ENCODE results near the gene ANKRD40CL.

The ANKRD40CL gene

DNA sequence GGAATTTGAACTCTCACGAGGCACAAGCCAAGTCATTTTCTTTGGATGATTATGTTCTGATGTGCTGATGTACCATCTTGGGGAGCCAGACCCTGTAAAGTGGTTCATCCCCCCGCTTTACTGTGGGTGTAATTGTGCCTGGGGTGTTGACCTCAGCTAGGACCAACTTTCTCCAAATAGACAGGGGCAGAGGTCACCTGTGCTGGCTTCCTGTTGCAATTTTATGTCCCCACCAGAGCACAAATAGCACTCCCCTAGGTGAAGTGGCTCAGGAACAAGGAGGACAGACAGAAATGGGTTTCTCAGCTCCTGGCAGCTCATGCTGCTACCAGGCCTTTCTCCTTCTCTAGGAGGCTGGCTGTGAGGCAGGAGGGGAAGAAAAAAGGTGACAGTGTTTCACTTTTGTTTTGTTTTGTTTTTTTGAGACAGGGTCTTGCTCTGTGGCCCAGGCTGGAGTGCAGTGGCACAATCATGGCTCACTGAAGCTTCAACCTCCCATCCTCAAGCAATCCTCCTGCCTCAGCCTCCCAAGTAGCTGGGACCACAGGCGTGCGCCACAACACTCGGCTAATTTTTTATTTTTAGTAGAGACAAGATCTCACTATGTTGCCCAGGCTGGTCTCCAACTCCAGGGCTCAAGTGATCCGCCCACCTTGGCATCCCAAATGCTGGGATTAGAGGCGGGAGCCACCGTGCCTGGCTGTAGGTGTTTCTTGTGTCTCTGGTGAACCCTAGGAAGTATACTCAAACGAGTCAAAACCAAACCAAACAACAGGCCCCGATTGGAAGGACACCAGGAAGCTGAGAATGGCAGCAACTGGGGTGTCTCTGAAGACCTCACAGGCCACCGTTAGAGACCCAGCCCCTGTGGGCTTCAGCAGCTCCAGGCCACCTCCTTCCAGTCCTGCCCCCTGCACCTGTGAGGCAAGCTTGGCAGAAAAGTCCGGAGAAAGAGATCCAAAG lies 35.6 kb upstream of the ANKRD40CL start:
- H3K27ac ChIP-seq (ENCODE audit: low read depth, low read length): no peak overlapping the region
- H3K9me3 ChIP-seq (ENCODE audit: insufficient read depth, low read depth, low read length): no peaks in the 10 kb centered on the region
- H3K27me3 ChIP-seq (ENCODE audit: insufficient read depth, low read length): no peaks in the 10 kb centered on the region
- H3K18ac ChIP-seq (ENCODE audit: low read length): no peak overlapping the region
- no peak overlapping the region for H2BK120ac ChIP-seq (ENCODE audit: insufficient read depth, low read length, poor library complexity)
- no peak overlapping the region for H3K4me3 ChIP-seq (ENCODE audit: low read depth, low read length)
- H3K79me2 ChIP-seq (ENCODE audit: control insufficient read depth, insufficient read depth, low read length, poor library complexity): no peaks in the 10 kb centered on the region
- peaks cover 14% of the 10 kb centered on the region for H3K79me1 ChIP-seq (ENCODE audit: low read length)
- peaks cover 18 to 19% of the 10 kb centered on the region in 2 experiments for H3K4me1 ChIP-seq (ENCODE audit: control insufficient read depth in 1 of 2, insufficient read depth in 2 of 2, low read length in 2 of 2)
- no peak overlapping the region for H2AFZ ChIP-seq (ENCODE audit: insufficient read depth, low read length, poor library complexity)
- DNase-seq: no peak
- no peak overlapping the region for H2BK12ac ChIP-seq (ENCODE audit: low read length)
- no peaks in the 10 kb centered on the region for H3K36me3 ChIP-seq (ENCODE audit: control insufficient read depth in 1 of 2, insufficient read depth in 2 of 2, low read length in 2 of 2)
- no peak overlapping the region for H3K14ac ChIP-seq (ENCODE audit: low read length)
- H2AK5ac ChIP-seq (ENCODE audit: low read length): no peak overlapping the region
- no peak overlapping the region for H4K91ac ChIP-seq (ENCODE audit: low read depth, low read length)
- H3K4me2 ChIP-seq (ENCODE audit: low read length): no peak overlapping the region
- no peak overlapping the region for H3K9ac ChIP-seq (ENCODE audit: low read length)
- H3K23ac ChIP-seq (ENCODE audit: low read length): no peak overlapping the region
- H4K12ac ChIP-seq (ENCODE audit: low read depth, low read length): no peak overlapping the region
- no peak overlapping the region for H4K8ac ChIP-seq (ENCODE audit: low read depth, low read length)
- no CpG with 5 or more reads among the region's 12 CpGs for WGBS (ENCODE audit: extremely low coverage, insufficient coverage, insufficient read length)
- H2BK5ac ChIP-seq (ENCODE audit: low read depth, low read length, poor library complexity): no peak overlapping the region
- H3K4ac ChIP-seq (ENCODE audit: low read depth, low read length): no peak overlapping the region

DNA sequence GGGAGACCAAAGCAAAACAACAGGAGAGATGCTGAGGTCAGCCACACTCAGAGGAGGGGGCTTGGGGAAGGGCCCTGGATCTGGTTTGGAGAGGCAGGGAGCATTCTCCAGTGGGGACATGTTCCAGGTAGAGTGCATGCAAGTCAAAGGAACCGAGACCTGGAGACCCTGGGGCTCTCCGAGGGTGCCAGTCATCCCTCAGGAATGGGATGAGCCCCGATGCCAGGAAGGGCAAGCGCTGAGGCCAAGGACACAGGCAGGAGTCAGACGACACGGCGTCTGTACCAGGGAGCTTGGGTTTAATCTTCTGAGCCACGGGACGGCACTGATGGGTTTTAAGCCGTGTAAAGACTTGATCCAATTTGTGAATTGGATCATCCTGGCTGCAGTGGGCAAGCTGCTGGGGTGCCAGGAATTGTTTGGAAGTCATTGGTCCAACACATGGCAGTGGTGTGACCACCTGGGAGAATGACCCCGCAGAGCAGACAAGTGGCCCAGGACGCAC lies 32.9 kb upstream of the ANKRD40CL start:
- Histone ChIP-seq H3K79me1 (ENCODE audit: low read length) (peaks cover 14% of the 10 kb centered on the region), H3K4me3 (ENCODE audit: low read depth, low read length) (no peak overlapping the region), H2BK120ac (ENCODE audit: insufficient read depth, low read length, poor library complexity) (no peak overlapping the region), H3K14ac (ENCODE audit: low read length) (no peak overlapping the region), H3K27ac (ENCODE audit: low read depth, low read length) (no peak overlapping the region), H3K4me2 (ENCODE audit: low read length) (no peak overlapping the region), H4K12ac (ENCODE audit: low read depth, low read length) (no peak overlapping the region), H3K79me2 (ENCODE audit: control insufficient read depth, insufficient read depth, low read length, poor library complexity) (no peaks in the 10 kb centered on the region), H3K9ac (ENCODE audit: low read length) (no peak overlapping the region), H3K4ac (ENCODE audit: low read depth, low read length) (no peak overlapping the region), H2AK5ac (ENCODE audit: low read length) (no peak overlapping the region), H2BK12ac (ENCODE audit: low read length) (no peak overlapping the region), H3K18ac (ENCODE audit: low read length) (no peak overlapping the region), H2AFZ (ENCODE audit: insufficient read depth, low read length, poor library complexity) (no peak overlapping the region), H3K4me1 (ENCODE audit: control insufficient read depth in 1 of 2, insufficient read depth in 2 of 2, low read length in 2 of 2) (peaks cover 19% of the 10 kb centered on the region in 2 experiments), H4K8ac (ENCODE audit: low read depth, low read length) (no peak overlapping the region), H3K27me3 (ENCODE audit: insufficient read depth, low read length) (no peaks in the 10 kb centered on the region), H4K91ac (ENCODE audit: low read depth, low read length) (no peak overlapping the region), H3K36me3 (ENCODE audit: control insufficient read depth in 1 of 2, insufficient read depth in 2 of 2, low read length in 2 of 2) (no peaks in the 10 kb centered on the region), H3K9me3 (ENCODE audit: insufficient read depth, low read depth, low read length) (no peaks in the 10 kb centered on the region), H3K23ac (ENCODE audit: low read length) (no peak overlapping the region), H2BK5ac (ENCODE audit: low read depth, low read length, poor library complexity) (no peak overlapping the region)
- no CpG with 5 or more reads among the region's 12 CpGs for WGBS (ENCODE audit: extremely low coverage, insufficient coverage, insufficient read length)
- DNase-seq: no peak

DNA sequence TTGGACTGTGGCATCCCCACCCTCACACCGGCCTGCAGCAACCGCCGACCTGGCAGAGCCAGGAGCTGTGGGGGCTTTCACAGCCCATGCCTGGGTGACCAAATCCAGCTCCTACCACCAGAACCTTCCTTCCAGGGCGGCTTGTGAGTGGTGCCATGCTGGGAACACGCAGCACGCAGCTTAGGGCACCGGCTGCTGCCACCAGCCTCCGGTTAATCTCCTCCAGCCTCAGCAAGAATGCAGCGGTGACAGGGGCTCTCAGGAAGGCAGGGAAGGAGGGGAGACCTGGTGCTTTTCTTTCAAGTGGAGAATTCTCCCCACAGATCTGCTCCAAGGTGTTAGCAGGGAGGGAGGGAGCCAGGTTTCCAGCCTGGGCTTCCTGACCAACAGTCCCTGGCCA lies 32.3 kb upstream of the ANKRD40CL start:
- peak overlapping the region; percentile 23 for H2BK5ac ChIP-seq (ENCODE audit: low read depth, low read length, poor library complexity)
- H3K27me3 ChIP-seq (ENCODE audit: insufficient read depth, low read length): no peaks in the 10 kb centered on the region
- H3K36me3 ChIP-seq (ENCODE audit: control insufficient read depth in 1 of 2, insufficient read depth in 2 of 2, low read length in 2 of 2): no peaks in the 10 kb centered on the region
- no peak overlapping the region for H3K4me2 ChIP-seq (ENCODE audit: low read length)
- H3K4me1 ChIP-seq (ENCODE audit: control insufficient read depth in 1 of 2, insufficient read depth in 2 of 2, low read length in 2 of 2): peaks cover 19% of the 10 kb centered on the region in 2 experiments
- H3K27ac ChIP-seq (ENCODE audit: low read depth, low read length): no peak overlapping the region
- H3K14ac ChIP-seq (ENCODE audit: low read length): peak overlapping the region; percentile 16
- H2AFZ ChIP-seq (ENCODE audit: insufficient read depth, low read length, poor library complexity): no peak overlapping the region
- H3K23ac ChIP-seq (ENCODE audit: low read length): no peak overlapping the region
- H3K4me3 ChIP-seq (ENCODE audit: low read depth, low read length): no peak overlapping the region
- no peak for DNase-seq
- H3K18ac ChIP-seq (ENCODE audit: low read length): peak overlapping the region; percentile 16
- H3K9ac ChIP-seq (ENCODE audit: low read length): no peak overlapping the region
- WGBS (ENCODE audit: extremely low coverage, insufficient coverage, insufficient read length): no CpG with 5 or more reads among the region's 9 CpGs
- peaks cover 14% of the 10 kb centered on the region for H3K79me1 ChIP-seq (ENCODE audit: low read length)
- peak overlapping the region; percentile 86 for H2BK12ac ChIP-seq (ENCODE audit: low read length)
- no peaks in the 10 kb centered on the region for H3K9me3 ChIP-seq (ENCODE audit: insufficient read depth, low read depth, low read length)
- peak overlapping the region; percentile 50 for H4K8ac ChIP-seq (ENCODE audit: low read depth, low read length)
- no peak overlapping the region for H4K12ac ChIP-seq (ENCODE audit: low read depth, low read length)
- H2BK120ac ChIP-seq (ENCODE audit: insufficient read depth, low read length, poor library complexity): peak overlapping the region; percentile 67
- peak overlapping the region; percentile 75 for H4K91ac ChIP-seq (ENCODE audit: low read depth, low read length)
- H3K4ac ChIP-seq (ENCODE audit: low read depth, low read length): no peak overlapping the region
- no peaks in the 10 kb centered on the region for H3K79me2 ChIP-seq (ENCODE audit: control insufficient read depth, insufficient read depth, low read length, poor library complexity)
- peak overlapping the region; percentile 66 for H2AK5ac ChIP-seq (ENCODE audit: low read length)

DNA sequence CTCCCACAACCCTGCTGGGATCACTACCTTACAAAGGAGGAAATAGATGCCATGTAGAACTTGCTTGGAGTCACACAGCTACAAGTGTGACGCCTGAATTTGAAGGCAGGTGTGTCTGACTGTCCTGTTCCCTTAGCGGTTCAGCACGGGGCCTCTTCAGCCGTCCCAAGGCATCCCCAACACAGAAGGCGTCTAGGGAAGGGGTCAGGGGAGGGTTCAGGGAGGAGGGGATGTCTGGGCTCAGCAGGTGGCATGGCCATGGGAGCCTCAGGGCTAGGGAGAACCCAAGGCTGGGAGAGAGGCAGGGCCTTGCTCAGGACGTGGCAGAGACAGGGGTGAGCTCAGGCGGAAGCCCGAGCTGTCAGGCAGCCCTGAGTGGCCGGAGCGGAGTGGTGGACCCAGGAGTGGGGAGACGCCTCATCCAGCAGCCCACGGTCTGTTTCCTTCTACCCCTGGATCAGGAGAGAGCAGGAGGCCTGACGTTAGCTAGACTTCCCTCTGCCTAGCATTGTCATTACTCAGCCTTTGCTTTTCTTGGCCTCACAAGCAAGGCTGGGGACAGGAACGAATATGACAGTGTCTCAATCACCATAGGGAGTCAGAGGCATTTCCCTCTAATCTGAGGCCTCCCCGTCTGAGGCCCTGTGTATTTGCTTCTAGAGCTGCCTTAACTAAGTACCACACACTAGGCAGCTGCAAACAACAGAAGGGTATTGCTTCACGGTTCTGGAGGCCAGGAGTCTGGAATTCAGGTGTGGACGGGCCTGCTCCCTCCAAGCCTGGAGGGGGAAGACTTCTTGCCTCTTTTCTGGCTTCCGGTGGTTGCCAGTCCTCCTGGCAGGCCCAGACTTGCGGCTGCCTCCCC lies 31.3 kb upstream of the ANKRD40CL start:
- H3K79me2 ChIP-seq (ENCODE audit: control insufficient read depth, insufficient read depth, low read length, poor library complexity): no peaks in the 10 kb centered on the region
- peak overlapping the region; percentile 21 for H4K12ac ChIP-seq (ENCODE audit: low read depth, low read length)
- H3K27ac ChIP-seq (ENCODE audit: low read depth, low read length): peak overlapping the region; percentile 24
- H3K4ac ChIP-seq (ENCODE audit: low read depth, low read length): peak overlapping the region; percentile 1
- H3K9ac ChIP-seq (ENCODE audit: low read length): no peak overlapping the region
- peak; percentile 10 to 21 for DNase-seq
- peak overlapping the region; percentile 9 for H3K18ac ChIP-seq (ENCODE audit: low read length)
- H3K36me3 ChIP-seq (ENCODE audit: control insufficient read depth in 1 of 2, insufficient read depth in 2 of 2, low read length in 2 of 2): no peaks in the 10 kb centered on the region
- H3K4me2 ChIP-seq (ENCODE audit: low read length): no peak overlapping the region
- peaks cover 19% of the 10 kb centered on the region in 2 experiments for H3K4me1 ChIP-seq (ENCODE audit: control insufficient read depth in 1 of 2, insufficient read depth in 2 of 2, low read length in 2 of 2)
- no CpG with 5 or more reads among the region's 19 CpGs for WGBS (ENCODE audit: extremely low coverage, insufficient coverage, insufficient read length)
- H4K91ac ChIP-seq (ENCODE audit: low read depth, low read length): peak overlapping the region; percentile 61
- H3K79me1 ChIP-seq (ENCODE audit: low read length): peaks cover 14% of the 10 kb centered on the region
- H2BK5ac ChIP-seq (ENCODE audit: low read depth, low read length, poor library complexity): peak overlapping the region; percentile 5
- peak overlapping the region; percentile 16 for H4K8ac ChIP-seq (ENCODE audit: low read depth, low read length)
- peak overlapping the region; percentile 35 for H2BK120ac ChIP-seq (ENCODE audit: insufficient read depth, low read length, poor library complexity)
- H2AK5ac ChIP-seq (ENCODE audit: low read length): peak overlapping the region; percentile 14
- H2AFZ ChIP-seq (ENCODE audit: insufficient read depth, low read length, poor library complexity): no peak overlapping the region
- H3K4me3 ChIP-seq (ENCODE audit: low read depth, low read length): no peak overlapping the region
- H3K23ac ChIP-seq (ENCODE audit: low read length): no peak overlapping the region
- H3K14ac ChIP-seq (ENCODE audit: low read length): peak overlapping the region; percentile 3
- no peaks in the 10 kb centered on the region for H3K9me3 ChIP-seq (ENCODE audit: insufficient read depth, low read depth, low read length)
- H2BK12ac ChIP-seq (ENCODE audit: low read length): peak overlapping the region; percentile 11
- no peaks in the 10 kb centered on the region for H3K27me3 ChIP-seq (ENCODE audit: insufficient read depth, low read length)

Measured in trophoblast cell (in vitro differentiated cells and primary cell).